LNCaP clone FGC (cell line): ENCODE results near the gene FASTKD1.
"Not testable (repeated sequence)": the region's sequence is repeated elsewhere in the genome, so short reads cannot be mapped to it uniquely, and the experiment has no call there.

Experiments
- DNase-seq: peaks from one replicate; pipeline ENCODE4 v3.0.0-alpha.2; 2011; ENCODE audit warnings: low read depth
- H3K4me3 ChIP-seq: 2 replicates; pipeline ENCODE4 v1.5.1; 2011; ENCODE audit warnings: mild to moderate bottlenecking, low read depth, low read length, control low read depth
- CTCF ChIP-seq: IDR thresholded peaks from 2 replicates; pipeline ENCODE4 v1.5.1; 2012; ENCODE audit warnings: mild to moderate bottlenecking; ENCODE audit not compliant: control insufficient read depth, insufficient read depth; ENCODE audit errors: extremely low read depth

FASTKD1 gene

GRCh38 chr2:169579044-169579443, 5.4 kb upstream of the FASTKD1 start:
- no peak for TF ChIP-seq CTCF
- DNase-seq = no peak
- H3K4me3 ChIP-seq = no peak overlapping the region

GRCh38 chr2:169575264-169575663, 1.6 kb upstream of the FASTKD1 start:
- H3K4me3 ChIP-seq = not testable (repeated sequence)

GRCh38 chr2:169574539-169574938, 874 bp upstream of the FASTKD1 start:
- DNase-seq, H3K4me3 ChIP-seq: not testable (repeated sequence)

More at GRCh38 chr2:169575264-169575663, 1.6 kb upstream of the FASTKD1 start:
- not testable (repeated sequence) for DNase-seq

GRCh38 chr2:169573974-169574299, 272 bp upstream of the FASTKD1 start:
- peak overlapping the region; percentile 86 for H3K4me3 ChIP-seq
- TF ChIP-seq CTCF = no peak
- DNase-seq = no peak

GRCh38 chr2:169572821-169573159, 875 bp downstream of the FASTKD1 start:
- H3K4me3 ChIP-seq = peak overlapping the region; percentile 86
- DNase-seq = no peak
- TF ChIP-seq CTCF = no peak

GRCh38 chr2:169572189-169572588, 1.5 kb downstream of the FASTKD1 start:
- no peak for TF ChIP-seq CTCF
- H3K4me3 ChIP-seq = no peak overlapping the region
- no peak for DNase-seq

- no peak for DNase-seq
- no peak overlapping the region for H3K4me3 ChIP-seq
- no peak for TF ChIP-seq CTCF
Observed at GRCh38 chr2:169571571-169571970, 2.1 kb downstream of the FASTKD1 start.

GRCh38 chr2:169570752-169571151, 2.9 kb downstream of the FASTKD1 start:
- not testable (repeated sequence) for H3K4me3 ChIP-seq, DNase-seq

- no peak for DNase-seq
- no peak overlapping the region for H3K4me3 ChIP-seq
- TF ChIP-seq CTCF = no peak
Observed at GRCh38 chr2:169569948-169570347, 3.7 kb downstream of the FASTKD1 start.
